GM21576 (cell line): ENCODE data around the gene EPHA5.

ENCODE experiments used
- ATAC-seq: cut with Tn5 transposase; IDR thresholded peaks from one replicate; pipeline ENCODE4 v1.9.1; 2021; ENCODE audit warnings: mild to moderate bottlenecking, moderate library complexity; ENCODE audit not compliant: unreplicated experiment

Gene EPHA5

DNA sequence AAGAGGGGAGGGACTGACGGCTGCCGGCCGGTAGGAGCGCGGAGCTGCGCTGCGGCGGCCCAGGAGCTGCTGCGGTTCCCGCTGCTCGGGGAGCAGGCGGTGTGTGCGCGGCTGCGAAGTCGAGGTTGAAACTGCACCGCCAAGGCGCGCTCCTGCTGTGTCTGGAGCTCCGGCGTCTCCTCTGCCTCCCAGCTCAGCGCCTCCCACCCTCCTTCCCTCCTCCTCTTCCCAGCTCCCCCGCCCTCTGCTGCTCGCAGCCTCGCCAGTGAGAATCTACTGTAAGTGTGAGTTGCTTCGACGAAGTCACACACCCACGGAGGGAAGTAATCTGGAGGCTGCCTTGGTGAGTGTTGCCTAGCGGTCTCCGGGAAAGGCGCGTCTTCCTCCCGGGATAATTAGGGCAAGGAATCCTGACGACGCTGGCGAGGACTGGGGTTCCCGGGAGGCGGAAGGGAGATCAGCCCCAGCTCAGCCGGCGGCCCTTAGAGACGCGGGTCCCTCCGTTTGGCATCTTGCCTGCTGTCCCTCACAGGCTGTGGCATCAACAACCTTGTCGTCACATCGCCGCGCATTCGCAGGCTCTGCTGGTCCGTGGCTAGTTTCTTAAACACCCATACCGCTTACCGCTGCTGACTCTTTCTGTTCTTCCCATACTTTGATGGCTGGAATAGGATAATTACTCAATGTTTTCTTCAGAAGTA is at the start of gene EPHA5:
TSS of gene EPHA5 (minus strand) at position 159 of the 701 bp plus-strand sequence. CDS start 747 bp downstream, outside the sequence.
- no peak for ATAC-seq

DNA sequence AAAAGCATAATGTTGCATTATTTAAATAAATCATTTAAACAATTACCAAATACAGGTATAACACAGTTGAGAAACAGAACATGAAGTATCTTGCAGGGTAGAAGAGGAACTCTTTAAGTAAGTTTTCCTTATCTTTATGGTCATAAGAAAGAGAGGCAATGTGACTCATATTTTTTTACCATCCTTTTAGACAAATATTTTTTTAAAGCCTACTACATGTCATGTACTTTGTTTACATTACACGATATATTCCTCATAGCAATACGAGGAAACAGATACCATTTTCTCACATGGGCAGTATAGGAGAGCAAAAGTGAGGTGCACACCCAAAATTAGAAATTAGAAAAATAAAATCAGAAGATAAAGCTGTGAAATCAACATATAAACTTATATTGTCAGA is 49.3 kb upstream of the EPHA5 start:
- ATAC-seq: no peak

DNA sequence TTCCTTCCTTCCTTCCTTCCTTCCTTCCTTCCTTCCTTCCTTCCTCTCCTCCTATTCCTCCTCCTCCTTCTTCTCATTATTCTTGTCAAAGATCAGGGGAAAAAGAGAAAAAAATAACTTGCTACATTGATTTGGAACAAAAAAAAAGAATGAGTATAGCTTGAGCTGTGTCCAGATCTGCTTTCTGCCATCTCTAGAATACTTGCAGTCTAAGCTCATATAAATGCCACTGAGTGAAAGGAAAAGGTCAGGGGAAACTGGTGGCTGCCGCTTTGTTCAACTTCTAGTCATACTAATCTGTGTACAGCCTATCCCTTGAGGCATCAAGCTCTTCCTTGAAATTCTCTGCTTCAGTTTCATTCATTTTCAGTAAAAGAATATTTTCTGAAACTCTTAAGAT is 28.3 kb upstream of the EPHA5 start:
- no peak for ATAC-seq

DNA sequence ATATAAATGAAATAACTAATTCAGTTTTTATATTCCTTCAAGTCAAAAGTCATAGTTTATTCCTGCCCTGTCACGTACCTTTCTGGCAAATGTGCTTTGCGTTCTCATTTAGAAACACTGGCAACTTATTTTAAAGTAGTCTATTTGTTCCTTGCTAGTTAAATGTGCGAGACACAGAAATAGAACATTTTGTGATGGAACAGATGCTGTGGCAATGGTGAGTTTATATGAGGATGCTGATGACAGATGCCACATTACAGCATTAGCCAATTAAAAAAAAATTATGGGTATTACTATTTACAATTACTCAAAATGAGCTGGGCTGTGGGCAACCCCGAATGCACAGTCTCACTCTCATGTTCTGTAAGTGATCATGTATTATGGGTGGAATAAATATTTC is 26.1 kb upstream of the EPHA5 start:
- no peak for ATAC-seq

DNA sequence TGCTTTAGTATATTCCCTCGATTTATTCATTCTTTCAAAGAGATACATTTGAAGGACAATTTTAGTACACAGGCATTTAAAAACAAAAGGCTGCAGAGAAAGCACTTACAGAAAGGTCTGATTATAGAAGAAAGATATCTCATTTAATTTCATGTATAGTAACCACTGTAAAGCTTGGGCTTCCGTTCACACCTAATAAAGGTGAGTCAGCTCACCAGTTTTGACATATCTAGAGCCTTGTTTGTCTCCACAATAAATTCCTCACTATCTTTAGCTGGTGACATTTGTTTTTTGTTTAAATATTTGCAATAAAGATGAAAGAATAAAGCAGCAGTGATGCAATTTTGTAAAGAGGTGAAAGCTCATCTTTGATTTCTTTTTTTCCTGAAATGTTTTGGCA is 1.1 kb upstream of the EPHA5 start:
- no peak for ATAC-seq

DNA sequence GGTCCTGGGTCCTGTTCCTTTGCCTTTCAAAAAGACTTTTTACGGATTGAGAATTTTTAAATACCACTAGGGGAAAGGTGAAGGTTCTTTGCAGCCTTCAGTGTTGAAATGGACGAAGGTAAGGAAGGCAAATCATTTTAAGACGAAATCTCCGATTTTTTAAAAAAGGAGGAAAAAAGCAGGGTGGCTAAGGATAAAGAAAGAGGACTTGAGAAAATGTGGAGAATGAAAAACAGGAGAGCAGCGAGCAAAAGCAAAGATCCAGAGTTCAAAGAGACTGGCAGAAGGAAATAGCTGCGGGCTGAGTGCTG is 314 bp downstream of the EPHA5 start:
- no peak for ATAC-seq

DNA sequence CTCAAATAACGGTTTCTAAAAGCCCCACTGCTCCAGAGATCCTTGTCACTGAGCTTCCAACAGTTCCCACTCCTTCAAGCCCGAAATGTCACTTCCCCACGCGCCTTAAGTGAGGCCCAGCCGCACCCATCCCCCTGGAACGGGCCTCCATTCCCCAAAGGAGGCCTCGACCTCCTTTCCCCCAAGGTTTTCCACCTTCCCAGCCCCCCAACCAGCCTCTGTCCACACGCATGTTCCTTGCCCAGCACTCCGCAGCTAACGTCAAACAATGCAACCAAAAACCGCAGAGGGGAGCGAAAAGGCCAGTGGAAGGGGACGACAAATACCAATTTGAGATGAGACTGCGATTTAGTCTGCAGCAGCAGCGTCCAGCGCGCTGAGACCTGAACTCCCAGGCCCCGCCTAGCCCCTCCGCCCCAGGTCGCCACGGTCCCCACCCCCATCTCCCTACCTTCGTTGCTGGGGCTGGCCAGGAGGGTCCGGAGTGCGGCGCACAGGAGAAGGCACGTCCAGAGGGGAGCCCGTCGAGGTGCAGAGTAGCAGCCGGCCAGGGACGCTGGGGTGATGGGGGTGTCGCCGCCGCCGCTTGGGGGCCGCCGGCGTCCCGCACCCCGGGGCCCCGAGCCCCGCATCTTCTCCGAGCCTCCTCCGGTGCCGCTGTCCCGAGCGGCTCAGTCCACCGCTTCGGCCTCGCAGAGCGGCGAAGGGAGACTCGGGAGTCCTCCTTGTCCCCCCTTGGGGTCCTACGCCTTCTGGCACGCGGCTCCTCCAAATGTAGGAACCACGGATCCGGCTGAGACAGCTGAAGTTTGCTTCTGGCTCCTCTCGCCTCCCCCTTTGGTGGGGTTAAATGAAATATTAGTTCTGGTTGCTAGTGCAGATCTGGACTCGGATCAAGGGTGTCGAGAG is 924 bp downstream of the EPHA5 start:
- no peak for ATAC-seq

DNA sequence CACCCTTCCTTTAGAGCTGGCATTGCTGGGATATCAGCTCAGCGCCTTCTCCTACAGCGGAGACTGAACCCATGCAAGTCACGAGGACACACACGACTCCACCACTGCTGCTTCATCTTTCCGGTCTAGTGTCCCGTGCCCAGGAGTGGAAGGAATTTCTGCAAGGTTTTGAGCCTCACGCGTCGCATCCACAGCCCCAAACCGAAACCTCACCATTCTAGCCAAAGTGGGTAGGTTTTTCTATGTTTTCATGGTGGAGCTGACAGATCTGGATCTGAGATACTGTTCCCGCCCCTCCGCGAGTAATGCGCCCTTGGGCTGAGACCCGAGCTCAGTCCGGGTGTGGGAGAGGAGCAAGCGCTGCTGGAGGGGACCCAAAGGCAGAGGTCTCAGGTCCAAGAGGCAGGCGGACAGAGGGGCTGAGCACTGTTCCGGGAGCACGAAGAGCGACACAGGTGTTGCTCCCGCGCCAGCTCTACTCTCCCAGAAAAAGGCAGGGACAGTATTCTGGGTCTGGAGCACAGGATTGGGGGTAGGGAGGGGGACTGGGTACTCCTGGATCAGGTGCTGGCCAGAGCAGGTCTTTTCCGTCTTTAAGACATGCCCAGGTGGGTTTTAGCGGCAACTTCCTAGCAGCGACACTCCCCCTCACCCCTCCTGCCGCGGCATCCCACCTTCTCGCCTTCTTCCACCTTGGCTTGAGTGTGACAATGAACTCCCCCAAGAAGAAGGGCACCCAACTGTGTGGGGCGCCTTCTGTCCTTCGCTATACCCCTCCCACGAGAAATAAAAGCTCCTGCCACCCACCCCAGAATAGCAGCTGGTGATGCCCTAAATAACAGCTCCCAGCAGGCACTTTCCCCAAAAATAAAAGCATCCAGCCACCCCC is 1.8 kb downstream of the EPHA5 start:
- ATAC-seq: no peak

DNA sequence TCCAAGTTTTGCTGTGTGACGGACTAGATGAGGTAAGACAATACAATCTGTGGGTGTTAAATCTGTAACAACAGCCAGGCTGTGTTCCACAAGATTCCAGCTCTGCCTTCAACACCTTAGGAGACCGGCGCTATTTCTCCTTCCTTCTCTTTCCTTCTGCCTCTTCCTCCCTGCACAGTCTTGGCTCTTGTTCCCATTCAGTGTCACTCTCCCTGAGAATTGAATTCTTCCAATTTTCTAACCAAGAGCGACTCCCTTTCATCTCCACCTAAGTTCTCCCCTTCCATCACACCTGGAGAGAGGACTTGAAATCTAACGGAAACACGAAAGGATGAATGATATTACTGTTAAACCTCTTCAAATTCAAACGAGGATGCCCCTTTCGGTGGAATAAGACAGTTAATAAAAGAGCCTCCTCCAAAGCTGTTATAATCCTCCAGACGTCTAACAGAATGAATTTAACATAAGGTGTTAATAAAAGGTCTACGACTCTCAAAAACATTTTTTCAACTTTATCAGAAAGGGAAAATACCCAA is 2.7 kb downstream of the EPHA5 start:
- ATAC-seq: no peak

DNA sequence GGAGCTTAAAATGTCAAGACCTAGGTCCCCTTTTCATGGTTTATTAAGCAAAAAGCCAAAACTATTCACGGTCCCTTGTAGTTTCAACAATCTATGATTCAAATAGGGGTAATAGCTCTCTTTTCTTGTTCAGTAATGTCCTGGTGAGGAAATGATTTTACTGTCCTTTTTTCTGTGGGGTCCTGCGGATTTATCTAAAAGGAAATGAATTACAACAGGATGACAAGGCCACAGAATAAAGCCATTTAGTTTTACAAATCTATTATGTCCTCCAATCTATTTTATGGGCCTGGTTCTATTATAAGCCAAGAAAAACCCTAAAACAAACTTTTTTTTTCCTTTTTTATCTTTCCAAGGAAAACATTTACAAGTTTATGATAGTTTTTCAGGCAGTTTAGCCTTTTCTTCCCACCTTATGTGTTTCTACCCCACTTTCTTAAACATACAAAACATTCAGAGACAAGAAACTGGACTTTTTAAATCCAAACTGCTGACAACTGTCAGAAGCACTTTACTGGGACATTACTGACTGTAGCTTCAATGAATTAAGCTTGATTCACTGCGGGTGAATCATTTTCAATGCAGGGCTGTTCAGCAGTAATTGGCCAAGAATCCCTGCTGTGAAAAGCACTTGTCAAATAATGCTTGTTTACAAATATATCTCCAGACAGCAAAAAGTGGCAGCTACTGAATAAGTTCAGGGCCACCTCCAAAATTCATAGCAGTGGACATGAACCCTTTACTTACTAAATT is 4.3 kb downstream of the EPHA5 start:
- no peak for ATAC-seq

DNA sequence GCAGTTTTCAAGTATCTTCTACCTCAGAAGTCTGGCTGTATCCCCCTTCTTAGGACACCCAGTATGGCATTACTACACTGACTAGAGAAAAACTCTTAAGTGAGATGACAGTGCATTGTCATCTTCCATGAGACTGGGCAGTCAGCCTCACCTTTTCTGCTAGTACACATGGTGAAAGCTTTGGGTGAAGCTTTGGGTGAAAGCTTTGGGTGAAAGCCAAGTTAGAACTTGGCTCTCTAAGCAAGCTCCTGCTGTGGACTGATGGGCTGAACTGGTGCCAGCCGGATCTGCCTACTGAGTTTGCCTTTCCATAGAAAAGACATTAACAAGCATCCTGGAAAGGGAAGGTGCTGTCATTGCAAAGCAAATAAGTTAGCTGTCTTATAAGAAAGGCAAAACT is 8.8 kb downstream of the EPHA5 start:
- ATAC-seq: no peak

DNA sequence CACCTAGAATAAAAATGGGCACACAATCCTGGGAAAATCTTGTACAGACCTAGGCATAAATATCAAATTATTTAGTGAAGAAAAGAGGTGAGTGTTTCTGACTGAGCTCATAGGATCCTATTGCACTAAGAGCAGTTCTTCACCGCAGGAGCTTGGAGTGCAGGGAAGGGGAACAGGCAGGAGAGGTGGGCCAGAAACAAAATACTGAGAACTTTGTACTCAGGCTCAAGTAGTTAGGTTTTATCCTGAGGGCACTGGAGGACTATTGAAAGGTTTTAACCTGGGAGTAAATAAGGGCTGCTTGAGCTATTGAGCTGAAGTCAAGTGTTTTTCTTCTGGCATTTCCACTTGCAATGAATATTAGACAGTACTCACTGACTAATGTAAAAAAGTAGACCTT is 12.2 kb downstream of the EPHA5 start:
- ATAC-seq: no peak

DNA sequence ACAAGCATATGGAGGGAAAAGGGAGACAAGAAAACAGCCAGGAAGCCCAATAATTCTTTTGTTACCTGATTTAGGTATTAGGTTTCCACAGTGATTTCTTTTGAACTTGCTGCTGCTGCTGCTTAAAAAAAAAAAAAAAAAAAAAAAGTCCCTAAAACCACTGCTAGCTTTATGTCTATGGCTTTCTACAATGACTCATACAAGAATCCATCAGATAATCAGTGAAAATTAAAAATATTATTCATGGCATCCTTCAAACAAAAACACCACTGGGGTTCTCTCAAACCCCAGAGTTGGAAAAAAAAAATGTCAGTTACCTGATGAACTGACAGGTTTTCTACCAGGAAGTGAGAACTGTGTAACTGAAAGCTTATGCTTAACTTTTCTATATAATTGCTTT is 14.3 kb downstream of the EPHA5 start:
- ATAC-seq: no peak

DNA sequence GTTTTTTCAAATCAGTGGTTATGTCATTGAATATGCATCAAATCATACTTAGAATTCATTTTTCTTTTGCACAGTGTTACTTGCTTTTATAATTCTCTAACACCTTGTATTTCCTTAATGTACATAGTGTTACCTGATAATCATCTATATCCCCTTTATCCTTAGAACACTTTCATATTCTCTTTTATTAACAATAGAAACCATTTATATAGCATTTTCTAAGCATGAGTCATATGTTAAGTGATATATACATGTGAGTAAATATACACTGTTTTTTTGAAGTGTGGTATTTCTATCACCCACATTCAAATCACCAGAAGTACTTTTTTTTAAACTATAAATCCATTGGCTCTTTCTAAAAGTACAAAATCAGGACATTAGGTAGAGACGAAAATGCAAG is 15.3 kb downstream of the EPHA5 start:
- ATAC-seq: no peak

DNA sequence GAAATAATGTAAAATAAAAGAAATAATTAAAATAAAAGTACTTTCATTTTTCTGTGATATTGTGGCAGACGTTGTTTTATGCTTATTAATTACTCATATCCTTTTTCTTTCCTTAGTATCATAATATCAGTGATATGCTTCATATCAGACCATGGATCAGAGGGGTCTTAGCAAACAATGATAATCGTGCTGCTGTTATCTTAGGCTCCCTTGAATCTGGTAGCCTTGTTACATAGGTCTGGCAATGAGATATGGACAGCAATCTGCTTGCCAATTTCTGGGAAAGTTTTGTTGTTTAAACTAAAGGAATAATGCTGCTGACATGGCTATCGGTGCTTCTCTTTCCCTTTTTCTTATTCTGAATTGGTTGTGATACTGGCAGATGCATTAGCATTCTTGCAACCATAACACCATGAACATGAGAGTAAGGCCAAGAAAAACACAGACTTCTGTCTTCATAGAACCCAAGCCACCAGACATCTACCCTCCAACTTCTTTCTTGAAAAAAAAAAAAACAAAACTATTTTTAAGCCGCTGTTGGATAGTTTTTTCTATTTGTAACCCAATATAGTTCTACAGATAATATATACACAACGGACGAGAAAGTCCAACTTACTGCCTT is 16.4 kb downstream of the EPHA5 start:
- ATAC-seq: no peak

DNA sequence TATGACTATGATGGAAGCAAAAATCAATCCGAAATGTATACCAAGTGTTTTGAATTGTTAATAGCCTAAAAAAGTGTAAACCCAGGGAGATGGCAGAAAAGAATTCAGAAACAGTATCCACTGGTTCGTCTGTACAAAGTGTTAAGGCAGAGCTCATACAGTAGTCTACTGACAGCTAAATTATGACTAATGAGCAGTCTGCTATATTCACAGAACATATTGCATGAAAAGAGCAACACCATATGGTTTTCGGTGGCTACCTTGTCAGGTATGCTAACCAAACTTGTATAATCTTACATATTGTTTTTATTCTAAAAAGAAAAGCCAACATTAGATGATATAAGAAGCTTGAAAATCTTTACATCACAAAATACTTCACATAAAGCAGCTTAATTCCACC is 18.5 kb downstream of the EPHA5 start:
- ATAC-seq: no peak

DNA sequence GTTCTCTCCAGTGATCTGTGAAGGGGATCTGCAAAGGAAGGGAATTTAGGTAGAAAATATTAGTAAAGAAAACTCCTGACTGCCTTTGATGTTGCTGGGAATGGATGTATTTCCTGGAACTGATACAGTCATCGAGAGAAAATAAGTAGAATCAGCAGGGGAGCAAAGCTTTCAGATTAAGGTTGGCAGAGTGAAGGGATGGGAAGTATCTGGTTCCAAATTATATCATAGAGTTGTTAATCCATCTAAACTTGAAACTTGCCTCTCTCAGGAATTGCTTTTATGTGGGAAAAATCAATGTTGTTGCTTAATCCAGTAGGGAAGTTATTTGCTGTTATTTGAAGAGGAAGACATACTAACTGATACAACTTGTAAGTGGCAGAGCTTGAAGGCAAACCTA is 19.3 kb downstream of the EPHA5 start:
- no peak for ATAC-seq

DNA sequence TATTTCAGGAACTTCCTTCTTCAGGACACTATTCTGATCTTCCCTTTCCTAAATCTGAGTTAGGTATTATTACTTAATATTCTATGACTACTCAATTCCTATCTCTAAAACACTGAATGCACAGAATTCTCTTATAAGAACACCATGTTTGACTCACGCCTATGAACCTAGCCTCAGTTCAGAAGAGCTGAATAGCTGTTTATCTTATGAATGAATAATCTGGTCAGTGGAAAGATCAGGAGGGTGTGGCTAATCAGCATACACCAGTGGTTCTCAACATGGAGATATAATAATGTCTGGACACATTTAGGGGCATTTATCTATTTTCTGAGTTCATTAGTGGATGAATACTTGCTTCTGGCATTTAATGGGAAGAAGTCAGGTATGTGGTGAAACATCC is 24.2 kb downstream of the EPHA5 start:
- ATAC-seq: no peak

DNA sequence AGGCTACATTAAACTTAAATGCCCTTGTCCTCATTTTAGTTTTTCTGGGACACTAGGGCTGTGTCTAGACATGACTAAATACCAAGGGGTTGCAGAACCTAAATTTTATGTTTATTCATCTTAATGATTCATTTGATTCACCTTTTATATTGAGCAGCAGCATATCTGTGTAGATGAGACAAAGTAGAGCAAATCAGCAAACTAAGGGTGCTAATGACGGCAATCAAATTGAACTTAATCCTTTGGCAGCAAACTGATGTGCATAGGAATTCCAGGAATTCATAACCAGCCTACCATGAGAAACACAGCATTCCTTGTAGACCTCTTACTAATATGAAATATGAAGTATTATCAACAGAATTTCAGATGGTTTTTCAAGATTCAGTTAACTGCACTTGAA is 25.1 kb downstream of the EPHA5 start:
- ATAC-seq: no peak
